Colonic mucosa (tissue), 4 donors: ENCODE data around the gene PNRC2. TPM values are rescaled to one million over a fixed set of nuclear protein-coding genes. Genes with fewer than 3 reads are reported as not detected.

ENCODE experiments used
- DNase-seq: peaks from one replicate; pipeline ENCODE4 v3.0.0-alpha.2; 2020
- H3K27ac ChIP-seq: fragments of 200-600 bp; one replicate; pipeline ENCODE4 v1.8.0; 2021
- H3K27me3 ChIP-seq: fragments of 200-600 bp; one replicate; pipeline ENCODE4 v1.8.0; 2021
- H3K36me3 ChIP-seq: fragments of 200-600 bp; one replicate; pipeline ENCODE4 v1.8.0; 2021
- H3K4me1 ChIP-seq: fragments of 200-600 bp; one replicate; pipeline ENCODE4 v1.8.0; 2021; ENCODE audit warnings: mild to moderate bottlenecking
- H3K4me3 ChIP-seq: fragments of 200-600 bp; one replicate; pipeline ENCODE4 v1.8.0; 2021
- H3K9ac ChIP-seq, 2 donors: one replicate each; pipeline ENCODE4 v1.7.0; 2013; ENCODE audit warnings: control low read depth in 2 of 2, low read depth in 2 of 2, low read length in 2 of 2
- H3K9me3 ChIP-seq: fragments of 200-600 bp; one replicate; pipeline ENCODE4 v1.8.0; 2021
- CTCF ChIP-seq: fragments of 200-600 bp; IDR thresholded peaks from one replicate; pipeline ENCODE4 v1.8.0; 2022; ENCODE audit warnings: antibody characterized with exemption, mild to moderate bottlenecking
- intact Hi-C: fragments of 100-400 bp; cut with DNase I; formaldehyde crosslinking; loops from one replicate; pipeline ENCODE4 v1.14.1; 2022
- total RNA-seq, 2 donors: library from RNA; stranded (reverse); fragmentation: NEBNext Ultra II Directional in 1 of 2; extraction: Animal tissue kit (Norgen Biotek cat#: 25700) in 1 of 2; gene quantifications; one replicate each; pipeline ENCODE4 v1.2.1, GENCODE V29; 2021
- donor health status: healthy.
- donor health status: DM: no; HTN: no; CAD: no.
- donor health status: DM: no; HTN: no; CAD: no.

PNRC2 gene
- total RNA-seq, 2 donors from 2014 or later = 152 to 170 TPM

DNA sequence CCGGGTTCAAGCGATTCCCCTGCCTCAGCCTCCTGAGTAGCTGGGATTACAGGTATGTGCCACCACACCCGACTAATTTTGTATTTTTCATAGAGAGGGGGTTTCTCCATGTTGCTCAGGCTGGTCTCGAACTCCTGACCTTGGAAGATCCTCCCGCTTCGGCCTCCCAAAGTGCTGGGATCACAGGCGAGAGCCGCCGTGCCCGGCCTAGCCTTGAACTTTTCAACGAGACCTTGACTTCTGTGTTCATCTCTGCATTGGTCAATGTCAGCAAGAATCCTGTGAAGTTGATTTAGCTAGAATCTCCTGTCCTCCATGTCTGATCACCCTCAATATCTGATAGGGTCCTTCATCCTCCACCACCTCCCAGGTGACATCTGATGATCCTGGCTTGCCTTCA lies 35.0 kb upstream of the PNRC2 start:
- H3K9me3 ChIP-seq = no peaks in the 10 kb centered on the region
- H3K4me1 ChIP-seq = peaks cover 5% of the 10 kb centered on the region
- H3K4me3 ChIP-seq = no peak overlapping the region
- H3K27me3 ChIP-seq = no peaks in the 10 kb centered on the region
- TF ChIP-seq CTCF = no peak
- H3K27ac ChIP-seq = no peak overlapping the region
- intact Hi-C loops = no loop called here
- H3K9ac ChIP-seq = no peak overlapping the region
- no peaks in the 10 kb centered on the region for H3K36me3 ChIP-seq
- DNase-seq = no peak

GRCh38 chr1:23925279-23925678 lies 34.3 kb upstream of the PNRC2 start:
- intact Hi-C loops = no loop called here

DNA sequence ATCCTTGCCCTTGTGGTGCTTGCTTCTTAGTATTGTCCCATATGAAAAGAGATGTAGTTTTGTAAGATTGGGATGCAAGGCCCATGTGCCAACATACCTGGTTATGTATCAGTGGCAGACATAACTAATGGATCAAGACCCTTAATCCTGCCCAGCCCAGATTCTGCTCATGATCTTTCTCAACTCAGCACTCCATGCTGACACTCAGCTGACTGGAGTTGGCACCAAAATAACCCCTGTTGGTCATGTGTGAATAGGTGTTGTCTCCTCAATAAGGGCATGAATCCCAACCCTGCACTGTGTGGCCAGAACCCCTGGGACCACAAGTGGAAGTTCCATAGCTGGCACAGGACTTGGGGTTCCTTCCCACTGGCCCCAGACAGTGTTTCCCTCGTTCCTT lies 32.5 kb upstream of the PNRC2 start:
- Histone ChIP-seq H3K9ac (no peak overlapping the region), H3K4me3 (no peak overlapping the region), H3K27ac (no peak overlapping the region), H3K9me3 (no peaks in the 10 kb centered on the region), H3K4me1 (no peaks in the 10 kb centered on the region), H3K36me3 (no peaks in the 10 kb centered on the region), H3K27me3 (no peaks in the 10 kb centered on the region)
- intact Hi-C loops = no loop called here
- no peak for DNase-seq
- no peak for TF ChIP-seq CTCF

More at GRCh38 chr1:23925279-23925678, 34.3 kb upstream of the PNRC2 start:
- Histone ChIP-seq H3K9me3 (no peaks in the 10 kb centered on the region), H3K36me3 (no peaks in the 10 kb centered on the region), H3K27me3 (no peaks in the 10 kb centered on the region), H3K27ac (no peak overlapping the region), H3K9ac (no peak overlapping the region), H3K4me3 (no peak overlapping the region), H3K4me1 (peaks cover 5% of the 10 kb centered on the region)
- TF ChIP-seq CTCF = no peak
- no peak for DNase-seq

- intact Hi-C loops = no loop called here
- no peak overlapping the region for H3K9ac ChIP-seq
- no peak overlapping the region for H3K27ac ChIP-seq
- H3K4me1 ChIP-seq = no peaks in the 10 kb centered on the region
- no peak for DNase-seq
- H3K4me3 ChIP-seq = no peak overlapping the region
- H3K36me3 ChIP-seq = no peaks in the 10 kb centered on the region
- no peak for TF ChIP-seq CTCF
- no peaks in the 10 kb centered on the region for H3K9me3 ChIP-seq
- H3K27me3 ChIP-seq = no peaks in the 10 kb centered on the region
Observed at GRCh38 chr1:23928789-23929188, 30.8 kb upstream of the PNRC2 start.

DNA sequence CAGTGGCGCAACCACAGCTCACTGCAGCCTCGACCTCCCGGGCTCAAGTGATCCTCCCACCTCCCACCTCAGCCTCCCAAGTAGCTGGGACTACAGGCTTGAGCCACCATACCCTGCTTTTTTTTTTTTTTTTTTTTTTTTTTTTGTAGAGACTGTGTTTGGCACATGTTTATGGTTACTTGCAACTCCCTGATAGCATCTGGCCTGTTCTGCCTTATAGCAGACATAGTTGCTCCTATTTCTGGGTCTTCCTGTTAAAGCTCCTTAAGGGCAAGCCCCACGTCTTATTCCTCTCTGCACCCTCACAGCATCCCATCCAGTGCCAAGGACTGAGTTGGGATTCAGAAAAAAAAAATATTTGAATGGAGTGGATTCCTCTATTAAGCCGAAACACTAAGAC lies 29.4 kb upstream of the PNRC2 start:
- Histone ChIP-seq H3K9me3 (no peaks in the 10 kb centered on the region), H3K27ac (no peak overlapping the region), H3K4me3 (no peak overlapping the region), H3K36me3 (no peaks in the 10 kb centered on the region), H3K27me3 (no peaks in the 10 kb centered on the region), H3K9ac (no peak overlapping the region), H3K4me1 (no peaks in the 10 kb centered on the region)
- TF ChIP-seq CTCF = no peak
- intact Hi-C loops = no loop called here
- DNase-seq = no peak
